Trophoblast cell (in vitro differentiated cells and primary cell): Measurements from ENCODE around the gene LY6G5C.

Experiments used
- DNase-seq, 2 donors: peaks; one replicate each; pipeline ENCODE4 v3.0.0-alpha.2; 2016
- H2AFZ ChIP-seq: 2 replicates; pipeline ENCODE4 v1.6.1; 2013; ENCODE audit warnings: low read length, moderate library complexity, mild to moderate bottlenecking; ENCODE audit not compliant: insufficient read depth, poor library complexity
- H2AK5ac ChIP-seq: 2 replicates; pipeline ENCODE4 v1.6.1; 2013; ENCODE audit warnings: mild to moderate bottlenecking, low read length
- H2BK120ac ChIP-seq: 2 replicates; pipeline ENCODE4 v1.6.1; 2013; ENCODE audit warnings: low read length, mild to moderate bottlenecking, moderate library complexity; ENCODE audit not compliant: insufficient read depth, poor library complexity
- H2BK12ac ChIP-seq: 2 replicates; pipeline ENCODE4 v1.6.1; 2013; ENCODE audit warnings: mild to moderate bottlenecking, low read length, moderate library complexity
- H2BK5ac ChIP-seq: 2 replicates; pipeline ENCODE4 v1.6.1; 2013; ENCODE audit warnings: low read length, low read depth, moderate library complexity, mild to moderate bottlenecking; ENCODE audit not compliant: poor library complexity
- H3K14ac ChIP-seq: 2 replicates; pipeline ENCODE4 v1.6.1; 2013; ENCODE audit warnings: mild to moderate bottlenecking, low read length
- H3K18ac ChIP-seq: 2 replicates; pipeline ENCODE4 v1.6.1; 2013; ENCODE audit warnings: mild to moderate bottlenecking, low read length
- H3K23ac ChIP-seq: 2 replicates; pipeline ENCODE4 v1.6.1; 2013; ENCODE audit warnings: low read length
- H3K27ac ChIP-seq: 2 replicates; pipeline ENCODE4 v1.5.1; 2013; ENCODE audit warnings: low read depth, mild to moderate bottlenecking, inconsistent platforms, low read length, moderate library complexity
- H3K27me3 ChIP-seq: 2 replicates; pipeline ENCODE4 v1.6.1; 2013; ENCODE audit warnings: inconsistent platforms, mild to moderate bottlenecking, low read length, moderate library complexity; ENCODE audit not compliant: insufficient read depth
- H3K36me3 ChIP-seq, 2 experiments: 1 replicate in 1 of 2; 2 replicates in 1 of 2; pipeline ENCODE4 v1.6.1; 2013; ENCODE audit warnings: low read length in 2 of 2, mild to moderate bottlenecking in 2 of 2, moderate library complexity in 1 of 2; ENCODE audit not compliant: insufficient read depth in 2 of 2, control insufficient read depth in 1 of 2
- H3K4ac ChIP-seq: 2 replicates; pipeline ENCODE4 v1.6.1; 2013; ENCODE audit warnings: low read depth, mild to moderate bottlenecking, low read length, moderate library complexity
- H3K4me1 ChIP-seq, 2 experiments: 1 replicate in 1 of 2; 2 replicates in 1 of 2; pipeline ENCODE4 v1.6.1; 2013; ENCODE audit warnings: low read length in 2 of 2, mild to moderate bottlenecking in 2 of 2, moderate library complexity in 1 of 2; ENCODE audit not compliant: insufficient read depth in 2 of 2, control insufficient read depth in 1 of 2
- H3K4me2 ChIP-seq: 2 replicates; pipeline ENCODE4 v1.6.1; 2013; ENCODE audit warnings: inconsistent platforms, mild to moderate bottlenecking, low read length, moderate library complexity
- H3K4me3 ChIP-seq: 2 replicates; pipeline ENCODE4 v1.5.1; 2013; ENCODE audit warnings: mild to moderate bottlenecking, low read depth, low read length, inconsistent platforms
- H3K79me1 ChIP-seq: one replicate; pipeline ENCODE4 v1.6.1; 2013; ENCODE audit warnings: low read length
- H3K79me2 ChIP-seq: 2 replicates; pipeline ENCODE4 v1.6.1; 2013; ENCODE audit warnings: low read length, mild to moderate bottlenecking; ENCODE audit not compliant: control insufficient read depth, insufficient read depth, poor library complexity
- H3K9ac ChIP-seq: 2 replicates; pipeline ENCODE4 v1.6.1; 2013; ENCODE audit warnings: mild to moderate bottlenecking, low read length
- H3K9me3 ChIP-seq: 2 replicates; pipeline ENCODE4 v1.6.1; 2013; ENCODE audit warnings: low read depth, mild to moderate bottlenecking, control low read depth, inconsistent platforms, low read length; ENCODE audit not compliant: insufficient read depth
- H4K12ac ChIP-seq: 2 replicates; pipeline ENCODE4 v1.6.1; 2013; ENCODE audit warnings: low read depth, mild to moderate bottlenecking, low read length, moderate library complexity
- H4K8ac ChIP-seq: 2 replicates; pipeline ENCODE4 v1.6.1; 2013; ENCODE audit warnings: low read depth, mild to moderate bottlenecking, low read length, moderate library complexity
- H4K91ac ChIP-seq: one replicate; pipeline ENCODE4 v1.6.1; 2013; ENCODE audit warnings: low read depth, mild to moderate bottlenecking, low read length, moderate library complexity
- WGBS: extraction: QIAGEN DNeasy Blood & Tissue Kit; methylation state at CpG from one replicate; pipeline ENCODE4 v1.1.7; 2013; ENCODE audit warnings: missing lambda C conversion rate; ENCODE audit not compliant: insufficient read length, insufficient coverage; ENCODE audit errors: extremely low coverage; 5-methylcytosine and 5-hydroxymethylcytosine counted together

LY6G5C gene

DNA sequence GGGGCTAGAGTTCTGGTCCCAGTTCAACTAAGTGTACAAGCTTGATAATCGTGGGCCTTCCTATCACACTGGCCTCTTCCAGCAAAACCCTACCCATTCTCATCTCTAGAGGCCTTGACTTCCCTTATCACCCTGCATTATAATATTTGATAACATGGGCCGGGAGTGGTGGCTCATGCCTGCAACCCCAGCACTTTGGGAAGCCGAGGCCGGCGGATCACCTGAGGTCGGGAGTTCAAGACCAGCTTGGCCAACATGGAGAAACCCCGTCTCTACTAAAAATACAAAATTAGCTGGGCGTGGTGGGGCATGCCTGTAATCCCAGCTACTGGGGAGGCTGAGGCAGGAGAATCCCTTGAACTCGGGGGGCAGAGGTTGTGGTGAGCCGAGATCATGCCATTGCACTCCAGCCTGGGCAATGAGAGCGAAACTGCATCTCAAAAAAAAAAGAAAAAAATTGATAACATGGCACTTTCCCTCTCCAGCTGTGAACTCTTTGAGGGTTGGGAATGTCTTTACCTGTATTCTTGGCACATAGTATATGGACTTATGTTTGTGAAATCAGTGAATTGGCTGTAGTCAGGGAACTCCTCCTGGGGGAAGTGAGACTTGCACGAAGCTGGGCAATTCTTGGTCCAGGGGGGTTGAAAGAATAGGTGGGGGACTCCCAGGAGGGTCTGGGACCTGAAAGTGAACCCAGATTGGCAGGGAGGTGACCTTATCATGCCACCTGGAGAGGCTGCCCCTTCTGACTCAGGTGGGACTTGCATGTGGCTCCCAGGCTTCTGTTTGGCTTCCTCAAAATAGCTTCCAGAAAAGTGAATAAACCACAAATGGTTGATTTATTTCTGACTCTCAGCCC, 19.4 kb downstream of the LY6G5C start:
- Histone ChIP-seq H3K9ac (no peak overlapping the region), H3K27me3 (no peaks in the 10 kb centered on the region), H4K91ac (no peak overlapping the region), H4K8ac (peak overlapping the region; percentile 63), H2BK12ac (no peak overlapping the region), H3K4ac (no peak overlapping the region), H3K9me3 (no peaks in the 10 kb centered on the region), H3K4me1 (peaks cover 18 to 26% of the 10 kb centered on the region in 2 experiments), H3K23ac (no peak overlapping the region), H3K27ac (peak overlapping the region; percentile 20), H2AK5ac (peak overlapping the region; percentile 35), H3K79me1 (peaks cover 25% of the 10 kb centered on the region), H3K79me2 (peaks cover 30% of the 10 kb centered on the region), H3K4me3 (no peak overlapping the region), H2BK120ac (no peak overlapping the region), H3K4me2 (peak overlapping the region; percentile 84), H3K36me3 (peaks cover 15 to 23% of the 10 kb centered on the region in 2 experiments), H2AFZ (no peak overlapping the region), H3K18ac (no peak overlapping the region), H4K12ac (peak overlapping the region; percentile 23), H3K14ac (no peak overlapping the region), H2BK5ac (no peak overlapping the region)
- DNase-seq, result no peak
- WGBS, result no CpG with 5 or more reads among the region's 12 CpGs

DNA sequence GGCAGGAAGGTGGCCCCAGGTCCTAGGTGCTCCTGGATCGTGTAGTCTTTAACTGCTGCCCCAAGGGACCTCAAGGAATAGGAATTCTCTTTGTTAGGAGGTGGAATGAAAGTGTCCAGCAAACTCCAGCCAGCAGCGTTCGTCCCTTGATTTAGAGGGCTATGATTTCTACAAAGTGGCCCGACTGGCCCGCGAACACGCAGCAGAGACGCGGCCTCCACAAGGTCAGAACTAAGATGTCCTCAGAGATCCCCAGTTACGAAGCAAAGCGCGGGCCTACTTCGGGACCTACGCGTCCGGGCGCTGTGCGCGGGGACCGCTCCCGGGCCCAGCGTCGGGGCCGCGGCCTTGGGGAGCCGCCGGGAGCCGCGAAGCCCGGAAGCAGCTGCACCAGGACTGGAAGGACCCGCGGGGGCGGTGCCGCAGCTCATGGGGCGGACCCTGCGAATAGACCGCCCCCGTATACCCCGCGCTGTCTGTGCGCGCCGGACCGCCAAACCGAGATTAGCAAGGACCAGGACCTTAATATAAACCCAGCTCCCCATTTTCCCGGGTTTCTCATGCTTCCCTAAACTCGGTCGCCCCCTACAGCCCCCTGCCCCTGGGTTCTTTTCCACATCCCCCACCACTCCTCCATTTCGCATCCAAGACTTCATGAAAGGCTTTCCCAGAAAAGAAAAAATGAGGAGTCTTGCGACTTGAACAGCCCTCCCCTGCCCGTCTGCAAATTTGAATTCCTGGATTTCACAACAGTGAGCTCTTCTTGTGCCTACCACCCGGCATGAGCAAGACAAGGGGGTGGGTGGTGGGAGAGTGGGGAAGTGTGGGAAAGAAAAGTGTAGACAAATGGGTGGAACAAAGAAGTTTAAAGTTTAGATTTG, 20.2 kb downstream of the LY6G5C start, which contains the start of gene C6orf47:
Gene C6orf47 (minus strand): TSS at position 398 of the 881 bp plus-strand sequence. CDS start 831 bp downstream, outside the sequence.
- peak within 1 kb of the TSS; percentile 85 for H3K27ac ChIP-seq
- H2BK12ac ChIP-seq, result no peak within 1 kb of the TSS
- H3K9ac ChIP-seq, result peak within 1 kb of the TSS; percentile 93
- peak within 1 kb of the TSS; percentile 88 for H3K4me3 ChIP-seq
- H4K8ac ChIP-seq, result peak within 1 kb of the TSS; percentile 93
- peaks cover 18 to 25% of the 10 kb centered on the region in 2 experiments for H3K36me3 ChIP-seq
- peak within 1 kb of the TSS; percentile 79 for H3K18ac ChIP-seq
- peak within 1 kb of the TSS; percentile 44 for H3K23ac ChIP-seq
- H3K4me1 ChIP-seq, result peaks cover 18 to 26% of the 10 kb centered on the region in 2 experiments
- H3K14ac ChIP-seq, result peak within 1 kb of the TSS; percentile 90
- peaks cover 25% of the 10 kb centered on the region for H3K79me2 ChIP-seq
- H4K12ac ChIP-seq, result peak within 1 kb of the TSS; percentile 93
- H2BK120ac ChIP-seq, result peak within 1 kb of the TSS; percentile 75
- H3K27me3 ChIP-seq, result no peaks in the 10 kb centered on the region
- no CpG with 5 or more reads among the region's 52 CpGs for WGBS
- peak within 1 kb of the TSS; percentile 97 for H2AK5ac ChIP-seq
- H3K79me1 ChIP-seq, result peaks cover 20% of the 10 kb centered on the region
- peak within 1 kb of the TSS; percentile 74 for H4K91ac ChIP-seq
- peak within 1 kb of the TSS; percentile 55 for H2BK5ac ChIP-seq
- peak within 1 kb of the TSS; percentile 46 for H2AFZ ChIP-seq
- H3K4ac ChIP-seq, result peak within 1 kb of the TSS; percentile 71
- peak; percentile 69 to 73 for DNase-seq
- peak within 1 kb of the TSS; percentile 84 for H3K4me2 ChIP-seq
- no peaks in the 10 kb centered on the region for H3K9me3 ChIP-seq

DNA sequence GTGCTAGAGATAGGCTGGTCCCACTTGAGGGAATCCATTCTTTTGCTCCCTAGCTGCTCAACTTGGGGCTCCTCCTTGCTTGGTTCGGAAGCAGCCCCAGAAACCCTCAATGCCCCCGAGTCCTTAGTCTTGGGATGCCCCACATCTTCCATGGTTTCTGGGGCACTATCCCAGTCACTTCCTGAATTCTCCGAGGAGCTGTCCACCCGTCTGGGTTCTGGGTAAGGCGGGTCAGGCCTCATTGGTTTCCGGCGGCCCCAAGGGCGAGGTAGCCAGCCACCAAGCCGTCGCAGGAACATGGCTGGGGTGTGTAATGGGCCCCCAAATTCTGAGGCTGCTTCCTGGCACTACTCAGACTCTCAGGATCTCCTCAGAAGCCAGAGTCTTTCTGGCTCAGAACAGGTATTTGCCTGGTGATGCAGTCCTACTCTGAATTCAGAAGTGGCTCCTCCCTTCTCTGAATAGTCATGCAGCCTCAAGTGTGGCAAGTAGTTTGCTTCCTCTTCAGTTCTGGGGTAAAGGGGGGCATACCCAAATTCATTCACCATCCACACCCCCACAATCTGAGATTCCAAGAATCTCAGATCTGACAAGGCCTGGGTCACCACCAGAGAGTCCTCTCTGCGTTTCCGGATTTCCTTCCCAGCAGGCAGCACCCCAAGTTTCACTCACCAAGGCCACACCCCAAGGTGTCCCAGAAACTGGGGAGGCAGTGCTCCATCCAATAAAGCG, 21.1 kb downstream of the LY6G5C start:
- H3K4me1 ChIP-seq, result peaks cover 18 to 26% of the 10 kb centered on the region in 2 experiments
- no peaks in the 10 kb centered on the region for H3K27me3 ChIP-seq
- peak overlapping the region; percentile 88 for H3K4me3 ChIP-seq
- H3K23ac ChIP-seq, result peak overlapping the region; percentile 44
- H2BK12ac ChIP-seq, result no peak overlapping the region
- H4K8ac ChIP-seq, result peak overlapping the region; percentile 93
- H3K36me3 ChIP-seq, result peaks cover 18 to 25% of the 10 kb centered on the region in 2 experiments
- H4K91ac ChIP-seq, result peak overlapping the region; percentile 74
- H3K18ac ChIP-seq, result peak overlapping the region; percentile 79
- peak overlapping the region; percentile 84 for H3K4me2 ChIP-seq
- H2BK120ac ChIP-seq, result peak overlapping the region; percentile 75
- peak overlapping the region; percentile 55 for H2BK5ac ChIP-seq
- peak in 1 of 2 donors; percentile 25 for DNase-seq
- peak overlapping the region; percentile 90 for H3K14ac ChIP-seq
- peak overlapping the region; percentile 71 for H3K4ac ChIP-seq
- H3K27ac ChIP-seq, result peak overlapping the region; percentile 85
- no peak overlapping the region for H2AFZ ChIP-seq
- H3K79me1 ChIP-seq, result peaks cover 13% of the 10 kb centered on the region
- H3K9ac ChIP-seq, result peak overlapping the region; percentile 93
- peak overlapping the region; percentile 97 for H2AK5ac ChIP-seq
- no peaks in the 10 kb centered on the region for H3K9me3 ChIP-seq
- H4K12ac ChIP-seq, result peak overlapping the region; percentile 93
- no CpG with 5 or more reads among the region's 13 CpGs for WGBS
- H3K79me2 ChIP-seq, result peaks cover 20% of the 10 kb centered on the region
